Liver (tissue), 9 donors: ENCODE results near the gene GFOD2. TPM values are rescaled to one million over a fixed set of nuclear protein-coding genes. Genes with fewer than 3 reads are reported as not detected.

Source experiments
- DNase-seq: peaks from one replicate; pipeline ENCODE4 v3.0.0-alpha.2; 2017; ENCODE audit warnings: low spot score
- H3K27ac ChIP-seq, 2 donors: one replicate each; pipeline ENCODE4 v1.7.0; 2013; ENCODE audit warnings: inconsistent platforms in 2 of 2, low read length in 2 of 2, control low read depth in 1 of 2, low read depth in 1 of 2, mild to moderate bottlenecking in 1 of 2
- H3K27me3 ChIP-seq, 4 donors: one replicate each; pipeline versions ENCODE4 v1.6.1 to v1.7.0; 2013; ENCODE audit warnings: low read length in 3 of 4, inconsistent platforms in 1 of 4, mild to moderate bottlenecking in 1 of 4, moderate library complexity in 1 of 4; ENCODE audit not compliant: control insufficient read depth in 4 of 4, insufficient read depth in 4 of 4
- H3K36me3 ChIP-seq, 4 donors: one replicate each; pipeline versions ENCODE4 v1.6.1 to v1.7.0; 2013; ENCODE audit warnings: low read length in 3 of 4, mild to moderate bottlenecking in 3 of 4, low read depth in 1 of 4, moderate library complexity in 1 of 4; ENCODE audit not compliant: control insufficient read depth in 4 of 4, insufficient read depth in 3 of 4
- H3K4me1 ChIP-seq, 4 donors: one replicate each; pipeline versions ENCODE4 v1.6.1 to v1.7.0; 2013; ENCODE audit warnings: low read length in 3 of 4, mild to moderate bottlenecking in 3 of 4, moderate library complexity in 1 of 4; ENCODE audit not compliant: control insufficient read depth in 4 of 4, insufficient read depth in 4 of 4
- H3K4me3 ChIP-seq, 3 donors: one replicate each; pipeline versions ENCODE4 v1.6.1 to v1.7.0; 2013; ENCODE audit warnings: low read length in 3 of 3, control low read depth in 1 of 3, low read depth in 1 of 3, mild to moderate bottlenecking in 1 of 3
- H3K9ac ChIP-seq, 2 donors: one replicate each; pipeline ENCODE4 v1.7.0; 2013; ENCODE audit warnings: low read length in 2 of 2, mild to moderate bottlenecking in 2 of 2, moderate library complexity in 2 of 2, control low read depth in 1 of 2, low read depth in 1 of 2
- H3K9me3 ChIP-seq, 4 donors: one replicate each; pipeline versions ENCODE4 v1.6.1 to v1.7.0; 2013; ENCODE audit warnings: low read length in 3 of 4; ENCODE audit not compliant: control insufficient read depth in 4 of 4
- CTCF ChIP-seq: fragments of 150-350 bp; IDR thresholded peaks from 2 replicates; pipeline ENCODE4 v1.5.1; 2017; ENCODE audit warnings: improper control_type of control experiment, low read depth, low read length; ENCODE audit not compliant: missing input control
- EGR1 ChIP-seq, 2 donors: IDR thresholded peaks; 2 replicates each; pipeline ENCODE4 v1.6.1; 2016 to 2018; ENCODE audit warnings: antibody characterized with exemption in 2 of 2, low read depth in 2 of 2
- FOXA1 ChIP-seq: IDR thresholded peaks from 2 replicates; pipeline ENCODE4 v1.6.1; 2016; ENCODE audit warnings: antibody characterized with exemption
- FOXA2 ChIP-seq: IDR thresholded peaks from 2 replicates; pipeline ENCODE4 v1.6.1; 2016; ENCODE audit warnings: antibody characterized with exemption
- GABPA ChIP-seq, 2 donors: IDR thresholded peaks in 1 of 2; conservative IDR thresholded peaks in 1 of 2; 2 replicates each; pipeline ENCODE4 v1.6.1; 2016; ENCODE audit warnings: antibody characterized with exemption in 2 of 2, mild to moderate bottlenecking in 1 of 2, moderate library complexity in 1 of 2
- HNF4A ChIP-seq, 2 donors: conservative IDR thresholded peaks; 2 replicates each; pipeline ENCODE4 v1.6.1; 2016; ENCODE audit warnings: antibody characterized with exemption in 2 of 2, mild to moderate bottlenecking in 2 of 2
- HNF4G ChIP-seq: IDR thresholded peaks from 2 replicates; pipeline ENCODE4 v1.6.1; 2016; ENCODE audit warnings: antibody characterized with exemption
- JUND ChIP-seq, 2 donors: IDR thresholded peaks; 2 replicates each; pipeline ENCODE4 v1.6.1; 2016; ENCODE audit warnings: antibody characterized with exemption in 2 of 2
- NR2F2 ChIP-seq: IDR thresholded peaks from 2 replicates; pipeline ENCODE4 v1.6.1; 2016; ENCODE audit warnings: antibody characterized with exemption
- RAD21 ChIP-seq, 2 donors: IDR thresholded peaks; 2 replicates each; pipeline ENCODE4 v1.6.1; 2016; ENCODE audit warnings: antibody characterized with exemption in 2 of 2, mild to moderate bottlenecking in 2 of 2
- RXRA ChIP-seq, 2 donors: IDR thresholded peaks; 2 replicates each; pipeline ENCODE4 v1.6.1; 2017 to 2018; ENCODE audit warnings: antibody characterized with exemption in 2 of 2, mild to moderate bottlenecking in 1 of 2
- SP1 ChIP-seq: IDR thresholded peaks from 2 replicates; pipeline ENCODE4 v1.6.1; 2018; ENCODE audit warnings: antibody characterized with exemption, mild to moderate bottlenecking
- TAF1 ChIP-seq: conservative IDR thresholded peaks from 2 replicates; pipeline ENCODE4 v1.6.1; 2016; ENCODE audit warnings: antibody characterized with exemption, mild to moderate bottlenecking
- YY1 ChIP-seq: IDR thresholded peaks from 2 replicates; pipeline ENCODE4 v1.6.1; 2016; ENCODE audit warnings: antibody characterized with exemption, mild to moderate bottlenecking
- WGBS: extraction: QIAGEN DNeasy Blood & Tissue Kit; methylation state at CpG from one replicate; pipeline ENCODE4 v1.1.7; 2013; 5-methylcytosine and 5-hydroxymethylcytosine counted together
- polyA plus RNA-seq, 2 donors: library from polyadenylated mRNA; stranded (reverse) in 1 of 2; unstranded in 1 of 2; fragments of 200-250 nt in 1 of 2; fragments of >200 nt in 1 of 2; fragmentation: Nextera tagmentation in 1 of 2; extraction: Ambion mirVana in 1 of 2; gene quantifications; one replicate each; pipeline versions ENCODE4 v1.2.1 to v1.2.3, GENCODE V29; 2013 to 2015
- total RNA-seq, 2 donors: library from RNA; depleted of rRNA; stranded (reverse); fragments of >200 nt; gene quantifications; one replicate each; pipeline ENCODE4 v1.2.3, GENCODE V29; 2014
- TF ChIP-seq, protein P1 (sequence below): IDR thresholded peaks from 2 replicates; pipeline ENCODE4 v1.6.1; 2016; ENCODE audit warnings: antibody characterized with exemption
- TF ChIP-seq, protein P2 (sequence below): IDR thresholded peaks from 2 replicates; pipeline ENCODE4 v1.6.1; 2016; ENCODE audit warnings: antibody characterized with exemption, mild to moderate bottlenecking
- TF ChIP-seq, protein P3 (sequence below): IDR thresholded peaks from 2 replicates; pipeline ENCODE4 v1.6.1; 2016; ENCODE audit warnings: antibody characterized with exemption
- TF ChIP-seq, protein P4 (sequence below): IDR thresholded peaks from 2 replicates; pipeline ENCODE4 v1.6.1; 2016; ENCODE audit warnings: antibody characterized with exemption
- donor health status: healthy.
- donor health status: healthy.
- donor health status: healthy.
- donor health status: healthy.
- donor health status: healthy.

GFOD2 gene
- total and polyA plus RNA-seq, 4 donors, result 12.7 to 48.8 (median 28.9) TPM

DNA sequence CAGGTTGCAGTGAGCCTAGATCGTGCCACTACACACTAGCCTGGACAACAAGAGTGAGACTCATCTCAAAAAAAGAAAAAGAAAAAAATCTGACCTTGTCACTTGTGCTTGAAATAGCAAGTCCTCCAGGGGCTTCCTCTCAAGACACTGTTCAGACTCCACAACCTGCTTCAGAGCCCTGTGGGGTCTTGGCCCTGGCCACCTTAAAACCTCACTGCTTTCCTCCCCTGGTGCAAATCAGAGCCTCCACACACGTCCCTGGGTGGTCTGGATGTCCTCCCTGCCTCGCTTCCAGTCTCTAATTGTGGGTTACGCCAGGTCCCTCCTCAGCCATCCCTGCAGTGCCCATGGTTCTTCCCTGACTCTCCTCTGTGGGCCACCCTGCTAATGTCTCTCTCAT is 63.8 kb downstream of the GFOD2 start:
- WGBS, result 79% methylated on average over 4 of the region's 4 CpGs
- Histone ChIP-seq H3K9me3 (no peaks in the 10 kb centered on the region), H3K36me3 (peaks cover 0 to 1% (median 0%) of the 10 kb centered on the region in 4 donors), H3K4me3 (no peak overlapping the region), H3K27ac (no peak overlapping the region), H3K4me1 (peaks cover 9 to 27% (median 16%) of the 10 kb centered on the region in 4 donors), H3K27me3 (no peaks in the 10 kb centered on the region), H3K9ac (no peak overlapping the region)
- TF ChIP-seq, protein P1, sequence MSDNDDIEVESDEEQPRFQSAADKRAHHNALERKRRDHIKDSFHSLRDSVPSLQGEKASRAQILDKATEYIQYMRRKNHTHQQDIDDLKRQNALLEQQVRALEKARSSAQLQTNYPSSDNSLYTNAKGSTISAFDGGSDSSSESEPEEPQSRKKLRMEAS, result no peak
- TF ChIP-seq NR2F2 (no peak), TAF1 (no peak), HNF4A (conservative IDR thresholded peaks at IDR 0.05) (no peak), RXRA (IDR thresholded peaks at IDR 0.05) (no peak), FOXA1 (no peak), GABPA (IDR thresholded peaks at IDR 0.05 in 1 of 2, conservative IDR thresholded peaks at IDR 0.05 in 1 of 2) (no peak), HNF4G (no peak), EGR1 (IDR thresholded peaks at IDR 0.05; ENCODE audit: low read depth in 2 of 2) (no peak), FOXA2 (no peak), YY1 (no peak), SP1 (no peak), JUND (IDR thresholded peaks at IDR 0.05) (no peak), RAD21 (IDR thresholded peaks at IDR 0.05) (no peak), CTCF (no peak)
- TF ChIP-seq, protein P2, sequence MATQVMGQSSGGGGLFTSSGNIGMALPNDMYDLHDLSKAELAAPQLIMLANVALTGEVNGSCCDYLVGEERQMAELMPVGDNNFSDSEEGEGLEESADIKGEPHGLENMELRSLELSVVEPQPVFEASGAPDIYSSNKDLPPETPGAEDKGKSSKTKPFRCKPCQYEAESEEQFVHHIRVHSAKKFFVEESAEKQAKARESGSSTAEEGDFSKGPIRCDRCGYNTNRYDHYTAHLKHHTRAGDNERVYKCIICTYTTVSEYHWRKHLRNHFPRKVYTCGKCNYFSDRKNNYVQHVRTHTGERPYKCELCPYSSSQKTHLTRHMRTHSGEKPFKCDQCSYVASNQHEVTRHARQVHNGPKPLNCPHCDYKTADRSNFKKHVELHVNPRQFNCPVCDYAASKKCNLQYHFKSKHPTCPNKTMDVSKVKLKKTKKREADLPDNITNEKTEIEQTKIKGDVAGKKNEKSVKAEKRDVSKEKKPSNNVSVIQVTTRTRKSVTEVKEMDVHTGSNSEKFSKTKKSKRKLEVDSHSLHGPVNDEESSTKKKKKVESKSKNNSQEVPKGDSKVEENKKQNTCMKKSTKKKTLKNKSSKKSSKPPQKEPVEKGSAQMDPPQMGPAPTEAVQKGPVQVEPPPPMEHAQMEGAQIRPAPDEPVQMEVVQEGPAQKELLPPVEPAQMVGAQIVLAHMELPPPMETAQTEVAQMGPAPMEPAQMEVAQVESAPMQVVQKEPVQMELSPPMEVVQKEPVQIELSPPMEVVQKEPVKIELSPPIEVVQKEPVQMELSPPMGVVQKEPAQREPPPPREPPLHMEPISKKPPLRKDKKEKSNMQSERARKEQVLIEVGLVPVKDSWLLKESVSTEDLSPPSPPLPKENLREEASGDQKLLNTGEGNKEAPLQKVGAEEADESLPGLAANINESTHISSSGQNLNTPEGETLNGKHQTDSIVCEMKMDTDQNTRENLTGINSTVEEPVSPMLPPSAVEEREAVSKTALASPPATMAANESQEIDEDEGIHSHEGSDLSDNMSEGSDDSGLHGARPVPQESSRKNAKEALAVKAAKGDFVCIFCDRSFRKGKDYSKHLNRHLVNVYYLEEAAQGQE, result no peak
- TF ChIP-seq, protein P3, sequence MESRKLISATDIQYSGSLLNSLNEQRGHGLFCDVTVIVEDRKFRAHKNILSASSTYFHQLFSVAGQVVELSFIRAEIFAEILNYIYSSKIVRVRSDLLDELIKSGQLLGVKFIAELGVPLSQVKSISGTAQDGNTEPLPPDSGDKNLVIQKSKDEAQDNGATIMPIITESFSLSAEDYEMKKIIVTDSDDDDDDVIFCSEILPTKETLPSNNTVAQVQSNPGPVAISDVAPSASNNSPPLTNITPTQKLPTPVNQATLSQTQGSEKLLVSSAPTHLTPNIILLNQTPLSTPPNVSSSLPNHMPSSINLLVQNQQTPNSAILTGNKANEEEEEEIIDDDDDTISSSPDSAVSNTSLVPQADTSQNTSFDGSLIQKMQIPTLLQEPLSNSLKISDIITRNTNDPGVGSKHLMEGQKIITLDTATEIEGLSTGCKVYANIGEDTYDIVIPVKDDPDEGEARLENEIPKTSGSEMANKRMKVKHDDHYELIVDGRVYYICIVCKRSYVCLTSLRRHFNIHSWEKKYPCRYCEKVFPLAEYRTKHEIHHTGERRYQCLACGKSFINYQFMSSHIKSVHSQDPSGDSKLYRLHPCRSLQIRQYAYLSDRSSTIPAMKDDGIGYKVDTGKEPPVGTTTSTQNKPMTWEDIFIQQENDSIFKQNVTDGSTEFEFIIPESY, result no peak
- TF ChIP-seq, protein P4, sequence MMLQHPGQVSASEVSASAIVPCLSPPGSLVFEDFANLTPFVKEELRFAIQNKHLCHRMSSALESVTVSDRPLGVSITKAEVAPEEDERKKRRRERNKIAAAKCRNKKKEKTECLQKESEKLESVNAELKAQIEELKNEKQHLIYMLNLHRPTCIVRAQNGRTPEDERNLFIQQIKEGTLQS, result no peak
- DNase-seq, result no peak
